Hepatocyte (in vitro differentiated cells): ENCODE data around the gene SMLR1. TPM values are rescaled to one million over a fixed set of nuclear protein-coding genes. Genes with fewer than 3 reads are reported as not detected.

Source experiments
- DNase-seq: peaks from one replicate; pipeline ENCODE4 v3.0.0-alpha.2; 2016; ENCODE audit warnings: low spot score
- H2AFZ ChIP-seq: fragments of 200-600 bp; sonication (generic); 2 replicates; pipeline ENCODE4 v1.6.0; 2016; ENCODE audit warnings: antibody characterized with exemption, mild to moderate bottlenecking
- H3K27ac ChIP-seq: fragments of 200-600 bp; sonication (generic); 2 replicates; pipeline ENCODE4 v1.5.1; 2016; ENCODE audit warnings: mild to moderate bottlenecking
- H3K27me3 ChIP-seq: fragments of 200-600 bp; sonication (generic); 2 replicates; pipeline ENCODE4 v1.6.1; 2016
- H3K36me3 ChIP-seq: fragments of 200-600 bp; sonication (generic); replicated peaks from 2 replicates; pipeline ENCODE4 v1.5.1; 2016; ENCODE audit warnings: low read depth; ENCODE audit not compliant: insufficient read depth
- H3K4me1 ChIP-seq: fragments of 200-600 bp; sonication (generic); 2 replicates; pipeline ENCODE4 v1.5.1; 2016; ENCODE audit warnings: mild to moderate bottlenecking, moderate library complexity; ENCODE audit not compliant: insufficient read depth
- H3K4me2 ChIP-seq: fragments of 200-600 bp; sonication (generic); 2 replicates; pipeline ENCODE4 v1.6.0; 2016
- H3K4me3 ChIP-seq: fragments of 200-600 bp; sonication (generic); 2 replicates; pipeline ENCODE4 v1.5.1; 2016; ENCODE audit warnings: mild to moderate bottlenecking
- H3K79me2 ChIP-seq: fragments of 200-600 bp; sonication (generic); 2 replicates; pipeline ENCODE4 v1.6.0; 2017; ENCODE audit warnings: mild to moderate bottlenecking
- H3K9me2 ChIP-seq: fragments of 200-600 bp; sonication (generic); replicated peaks from 2 replicates; pipeline ENCODE4 v1.6.0; 2017; ENCODE audit warnings: mild to moderate bottlenecking; ENCODE audit not compliant: insufficient read depth
- H3K9me3 ChIP-seq: fragments of 200-600 bp; sonication (generic); 2 replicates; pipeline ENCODE4 v1.5.1; 2016; ENCODE audit warnings: low read depth, mild to moderate bottlenecking
- H4K20me1 ChIP-seq: fragments of 200-600 bp; sonication (generic); 2 replicates; pipeline ENCODE4 v1.6.0; 2016; ENCODE audit warnings: mild to moderate bottlenecking; ENCODE audit not compliant: insufficient read depth, poor library complexity, severe bottlenecking
- EZH2 ChIP-seq: fragments of 200-600 bp; sonication (generic); IDR thresholded peaks from 2 replicates; pipeline ENCODE4 v1.6.1; 2016; ENCODE audit warnings: antibody characterized with exemption, mild to moderate bottlenecking, borderline replicate concordance
- EZH2phosphoT487 ChIP-seq: fragments of 200-600 bp; sonication (generic); IDR thresholded peaks from one replicate; pipeline ENCODE4 v1.6.1; 2018; ENCODE audit warnings: antibody characterized with exemption, mild to moderate bottlenecking, low read depth, moderate library complexity; ENCODE audit not compliant: unreplicated experiment, severe bottlenecking
- WGBS: methylation state at CpG from one replicate; pipeline ENCODE4 v1.1.6; 2016; ENCODE audit warnings: low lambda C conversion rate; ENCODE audit errors: missing lambda C conversion rate; 5-methylcytosine and 5-hydroxymethylcytosine counted together
- polyA plus RNA-seq: library from polyadenylated mRNA; unstranded; fragments of >200 nt; fragmentation: Nextera tagmentation; extraction: Ambion mirVana; gene quantifications from 2 replicates; pipeline ENCODE4 v1.2.1, GENCODE V29; 2016
- total RNA-seq: library from RNA; depleted of rRNA; stranded (reverse); fragments of >200 nt; gene quantifications from 2 replicates; pipeline ENCODE4 v1.2.3, GENCODE V29; 2014
- TF ChIP-seq, protein P1 (sequence below): fragments of 200-600 bp; sonication (generic); IDR thresholded peaks from 2 replicates; pipeline ENCODE4 v1.5.1; 2016; ENCODE audit warnings: antibody characterized with exemption, mild to moderate bottlenecking; ENCODE audit not compliant: poor library complexity

SMLR1 gene
- total and polyA plus RNA-seq, 2 experiments from 2014 or later = 28.9 to 31.0 TPM

DNA sequence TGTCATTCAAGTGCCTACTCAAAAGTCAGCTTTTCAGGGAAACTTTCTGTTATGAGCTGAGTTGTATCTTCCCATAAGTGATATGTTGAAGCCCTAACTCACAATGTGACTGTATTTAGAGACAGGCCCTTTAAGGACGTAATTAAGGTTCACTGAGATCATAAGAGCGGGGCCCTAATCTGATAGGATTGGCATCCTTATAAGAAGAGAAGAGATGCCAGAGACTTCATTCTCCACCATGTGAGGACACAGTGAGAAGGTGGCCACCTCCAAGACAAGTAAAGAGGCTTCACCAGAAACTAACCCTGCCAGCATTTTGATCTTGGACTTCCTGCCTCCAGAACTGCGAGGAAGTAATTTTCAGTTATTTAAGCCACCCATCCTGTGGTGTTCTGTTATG lies 12.7 kb upstream of the SMLR1 start:
- Histone ChIP-seq H3K9me2 (no peaks in the 10 kb centered on the region), H2AFZ (no peak overlapping the region), H4K20me1 (no peaks in the 10 kb centered on the region), H3K27me3 (no peaks in the 10 kb centered on the region), H3K4me3 (no peak overlapping the region), H3K4me2 (no peak overlapping the region), H3K9me3 (no peaks in the 10 kb centered on the region), H3K36me3 (no peaks in the 10 kb centered on the region), H3K79me2 (no peaks in the 10 kb centered on the region), H3K4me1 (peaks cover 6% of the 10 kb centered on the region), H3K27ac (no peak overlapping the region)
- TF ChIP-seq EZH2 (no peak), EZH2phosphoT487 (no peak)
- TF ChIP-seq, protein P1, sequence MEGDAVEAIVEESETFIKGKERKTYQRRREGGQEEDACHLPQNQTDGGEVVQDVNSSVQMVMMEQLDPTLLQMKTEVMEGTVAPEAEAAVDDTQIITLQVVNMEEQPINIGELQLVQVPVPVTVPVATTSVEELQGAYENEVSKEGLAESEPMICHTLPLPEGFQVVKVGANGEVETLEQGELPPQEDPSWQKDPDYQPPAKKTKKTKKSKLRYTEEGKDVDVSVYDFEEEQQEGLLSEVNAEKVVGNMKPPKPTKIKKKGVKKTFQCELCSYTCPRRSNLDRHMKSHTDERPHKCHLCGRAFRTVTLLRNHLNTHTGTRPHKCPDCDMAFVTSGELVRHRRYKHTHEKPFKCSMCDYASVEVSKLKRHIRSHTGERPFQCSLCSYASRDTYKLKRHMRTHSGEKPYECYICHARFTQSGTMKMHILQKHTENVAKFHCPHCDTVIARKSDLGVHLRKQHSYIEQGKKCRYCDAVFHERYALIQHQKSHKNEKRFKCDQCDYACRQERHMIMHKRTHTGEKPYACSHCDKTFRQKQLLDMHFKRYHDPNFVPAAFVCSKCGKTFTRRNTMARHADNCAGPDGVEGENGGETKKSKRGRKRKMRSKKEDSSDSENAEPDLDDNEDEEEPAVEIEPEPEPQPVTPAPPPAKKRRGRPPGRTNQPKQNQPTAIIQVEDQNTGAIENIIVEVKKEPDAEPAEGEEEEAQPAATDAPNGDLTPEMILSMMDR = no peak
- DNase-seq = no peak
- 97% methylated on average over 3 of the region's 3 CpGs for WGBS

DNA sequence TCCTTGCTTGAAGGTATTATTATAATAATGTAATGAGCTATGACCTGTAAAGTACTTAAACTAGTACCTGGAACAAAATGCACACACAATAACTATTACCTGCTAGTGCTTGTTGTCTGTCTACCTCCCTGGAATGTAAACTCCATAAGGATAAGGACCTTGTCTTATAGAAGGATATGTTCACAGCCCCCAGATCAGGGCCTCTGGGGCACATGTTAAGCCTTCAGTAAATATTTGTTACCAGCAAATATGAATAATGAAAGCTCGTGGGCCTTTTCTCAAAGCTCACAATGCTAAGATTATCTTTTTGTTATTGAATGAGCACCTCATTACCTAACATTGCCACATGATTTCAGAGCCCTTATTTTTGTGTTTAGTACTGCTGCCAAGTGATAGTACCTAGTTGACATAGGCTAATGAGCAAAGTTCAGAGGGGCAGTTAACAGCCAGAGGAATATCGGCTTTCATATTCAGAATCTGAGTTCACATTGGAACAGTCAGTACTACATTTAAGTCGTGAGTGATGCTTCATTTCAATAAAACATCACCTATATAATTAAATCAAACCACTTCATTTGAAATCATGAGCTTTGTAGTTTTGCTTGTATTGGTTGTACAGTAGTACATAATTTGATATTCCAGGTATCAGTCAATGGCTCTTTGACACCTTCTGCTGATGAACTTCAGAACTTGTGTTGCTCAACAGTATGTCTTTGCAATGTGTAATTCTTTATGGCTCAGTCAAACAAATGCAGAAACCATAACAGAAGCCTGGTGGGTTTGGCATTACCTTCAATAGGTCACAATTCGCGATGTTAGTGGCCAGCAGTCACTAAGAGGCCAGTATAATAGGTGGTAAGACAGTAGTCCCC lies 11.8 kb upstream of the SMLR1 start:
- H3K27me3 ChIP-seq = no peaks in the 10 kb centered on the region
- TF ChIP-seq EZH2phosphoT487 = no peak
- TF ChIP-seq, protein P1 = no peak
- no peaks in the 10 kb centered on the region for H3K9me2 ChIP-seq
- no peak overlapping the region for H2AFZ ChIP-seq
- WGBS = 72% methylated on average over 5 of the region's 5 CpGs
- H3K9me3 ChIP-seq = no peaks in the 10 kb centered on the region
- no peaks in the 10 kb centered on the region for H3K36me3 ChIP-seq
- no peak overlapping the region for H3K4me3 ChIP-seq
- no peaks in the 10 kb centered on the region for H3K79me2 ChIP-seq
- DNase-seq = peak; percentile 21
- peaks cover 2% of the 10 kb centered on the region for H3K4me1 ChIP-seq
- H3K4me2 ChIP-seq = peak overlapping the region; percentile 12
- H4K20me1 ChIP-seq = no peaks in the 10 kb centered on the region
- H3K27ac ChIP-seq = peak overlapping the region; percentile 21

DNA sequence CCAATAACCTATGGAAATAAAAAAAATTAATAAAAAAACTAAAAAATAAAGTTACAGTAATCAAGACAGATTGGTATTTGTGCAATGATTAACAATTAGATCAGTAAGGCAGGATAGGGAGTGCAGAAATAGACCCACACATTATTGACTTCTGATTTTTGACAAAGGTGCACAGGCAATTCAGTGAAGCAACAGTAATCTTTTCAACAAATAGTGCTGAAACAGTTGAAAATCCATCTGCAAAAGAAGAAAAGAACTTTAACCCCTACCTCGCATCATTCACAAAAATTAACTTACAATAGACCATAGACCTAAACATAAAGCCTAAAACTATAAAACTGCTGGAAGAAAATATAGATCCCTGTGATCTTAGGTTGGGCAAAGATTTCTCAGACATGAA lies 4.5 kb upstream of the SMLR1 start:
- H3K4me3 ChIP-seq = no peak overlapping the region
- no peaks in the 10 kb centered on the region for H3K9me2 ChIP-seq
- no peaks in the 10 kb centered on the region for H3K27me3 ChIP-seq
- H3K4me2 ChIP-seq = no peak overlapping the region
- H3K79me2 ChIP-seq = no peaks in the 10 kb centered on the region
- H3K4me1 ChIP-seq = peaks cover 3% of the 10 kb centered on the region
- no peak for DNase-seq
- H4K20me1 ChIP-seq = no peaks in the 10 kb centered on the region
- 79% methylated on average over 1 of the region's 1 CpG for WGBS
- H3K36me3 ChIP-seq = no peaks in the 10 kb centered on the region
- no peaks in the 10 kb centered on the region for H3K9me3 ChIP-seq
- TF ChIP-seq EZH2 = no peak
- TF ChIP-seq, protein P1 = no peak
- no peak for TF ChIP-seq EZH2phosphoT487
- no peak overlapping the region for H2AFZ ChIP-seq
- H3K27ac ChIP-seq = no peak overlapping the region
